NCI-H446 treated with DMSO at 0.1 percent for 48 hours (cell line): Measurements from ENCODE around the gene UCK2.

Experiments
- DNase-seq: peaks from one replicate; lab custom pipeline; 2025; lab: John Stamatoyannopoulos, UW

The UCK2 gene

DNA sequence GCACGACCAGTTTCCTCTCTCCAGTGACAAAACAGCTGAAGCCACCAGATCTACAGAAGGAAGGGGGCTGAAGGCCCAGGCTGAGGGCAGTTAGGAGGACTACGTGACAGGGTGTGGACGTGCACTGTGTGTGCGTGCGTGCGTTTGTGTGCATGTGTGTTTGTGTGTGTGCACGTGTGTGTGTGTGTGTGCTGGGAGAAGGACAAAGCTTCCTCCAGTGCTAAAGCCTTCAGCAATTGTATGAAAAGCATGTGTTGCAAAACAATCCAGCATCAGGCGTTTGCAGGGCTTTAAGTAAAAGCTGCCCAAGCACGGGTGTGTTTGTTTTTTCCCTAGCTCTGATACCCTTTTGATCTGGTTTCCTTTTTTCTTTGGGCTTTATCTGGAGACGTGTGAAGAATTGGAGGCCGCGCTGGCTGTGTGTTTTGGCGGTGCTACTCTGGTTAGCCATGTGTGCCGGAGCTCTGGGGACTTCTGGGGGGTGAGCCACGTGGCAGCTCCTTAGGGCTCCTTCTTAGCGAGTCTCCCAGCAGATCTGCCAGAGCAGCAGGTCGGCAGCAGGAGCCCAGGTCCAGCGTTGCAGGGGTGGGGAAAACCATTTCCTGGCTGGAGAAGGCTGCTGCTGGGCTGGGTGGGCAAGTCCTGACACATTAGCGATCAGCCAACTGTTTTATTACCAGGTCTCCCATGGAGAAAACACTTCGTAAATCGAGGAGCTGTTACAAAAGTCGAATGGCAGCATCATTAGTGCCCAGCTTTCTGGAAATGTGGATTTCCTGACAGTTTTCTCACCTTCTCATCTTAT, 73.4 kb downstream of the UCK2 start:
- peak; percentile 65 for DNase-seq

DNA sequence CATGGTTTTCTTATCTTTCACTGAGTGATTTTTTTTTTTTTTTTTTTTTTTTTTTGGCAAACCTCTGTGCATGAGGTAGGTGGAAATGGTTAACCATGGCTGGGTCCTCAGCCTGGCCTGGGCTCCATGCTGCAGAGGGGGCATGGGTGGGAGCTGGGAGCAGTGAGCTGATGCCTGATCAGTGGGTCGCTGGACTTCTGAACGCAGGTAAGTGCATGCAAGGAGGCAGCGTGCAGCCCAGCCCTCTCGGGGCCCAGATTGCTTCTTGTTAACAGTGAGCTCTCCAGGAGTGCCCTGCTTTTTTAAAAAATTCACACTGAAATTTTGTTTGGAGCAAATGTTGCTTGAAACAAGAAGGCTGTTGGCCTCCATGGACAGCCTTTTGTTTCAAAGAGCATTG, 75.2 kb downstream of the UCK2 start:
- DNase-seq = no peak

DNA sequence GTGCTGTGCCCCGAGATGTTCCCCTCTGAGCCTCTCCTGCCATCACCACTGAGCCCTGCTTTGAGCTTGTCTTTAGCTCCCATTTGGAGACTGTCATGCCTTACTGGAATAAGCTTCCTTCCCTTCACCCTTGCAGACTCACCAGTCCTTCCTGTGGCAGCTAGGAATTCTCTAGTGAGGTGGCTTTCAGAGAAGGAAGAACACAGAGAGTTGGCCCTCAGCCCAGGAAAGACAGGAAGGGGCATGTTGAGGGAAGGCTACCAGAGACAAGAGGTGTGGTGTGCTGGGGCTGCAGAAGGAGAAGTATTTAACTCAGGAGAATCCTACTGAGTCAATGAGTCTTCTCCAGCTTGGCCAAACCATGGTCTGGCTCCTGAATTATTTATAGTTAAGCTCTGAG, 76.3 kb downstream of the UCK2 start:
- peak; percentile 20 for DNase-seq

DNA sequence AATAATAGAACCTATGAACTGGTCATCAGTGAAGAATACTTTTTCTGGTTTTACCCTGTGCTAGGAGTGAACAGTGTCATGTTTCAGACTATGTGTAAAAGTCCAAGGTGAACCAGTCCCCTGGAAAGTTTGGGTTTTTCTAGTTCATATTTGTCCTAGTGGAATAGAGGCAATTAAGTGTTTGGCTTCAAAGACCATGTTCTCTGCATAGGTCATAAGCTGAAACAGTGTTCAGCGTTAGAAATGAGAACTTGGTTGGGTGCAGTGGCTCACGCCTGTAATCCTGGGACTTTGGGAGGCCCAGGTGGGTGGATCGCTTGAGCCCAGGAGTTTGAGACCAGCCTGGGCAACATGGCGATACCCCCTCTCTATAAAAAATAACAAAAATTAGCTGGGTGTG, 77.5 kb downstream of the UCK2 start:
- no peak for DNase-seq

DNA sequence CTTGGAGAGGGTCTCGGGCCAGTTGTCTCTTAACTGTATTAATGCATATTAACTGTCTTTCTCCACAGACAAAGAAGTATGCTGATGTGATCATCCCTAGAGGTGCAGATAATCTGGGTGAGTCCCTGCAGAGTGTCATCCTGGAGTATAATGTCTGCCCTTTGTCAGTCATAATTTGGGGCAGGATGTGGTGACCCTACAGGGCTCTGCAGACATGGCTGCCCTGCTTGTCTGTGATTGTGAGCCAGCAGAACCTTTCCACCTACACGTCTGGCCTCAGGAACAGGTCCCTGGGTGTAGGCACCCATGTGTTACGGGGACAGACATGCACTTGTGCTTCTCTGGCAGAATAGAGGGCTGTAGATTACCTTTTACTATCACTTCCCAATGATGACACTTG, 78.4 kb downstream of the UCK2 start:
- no peak for DNase-seq

DNA sequence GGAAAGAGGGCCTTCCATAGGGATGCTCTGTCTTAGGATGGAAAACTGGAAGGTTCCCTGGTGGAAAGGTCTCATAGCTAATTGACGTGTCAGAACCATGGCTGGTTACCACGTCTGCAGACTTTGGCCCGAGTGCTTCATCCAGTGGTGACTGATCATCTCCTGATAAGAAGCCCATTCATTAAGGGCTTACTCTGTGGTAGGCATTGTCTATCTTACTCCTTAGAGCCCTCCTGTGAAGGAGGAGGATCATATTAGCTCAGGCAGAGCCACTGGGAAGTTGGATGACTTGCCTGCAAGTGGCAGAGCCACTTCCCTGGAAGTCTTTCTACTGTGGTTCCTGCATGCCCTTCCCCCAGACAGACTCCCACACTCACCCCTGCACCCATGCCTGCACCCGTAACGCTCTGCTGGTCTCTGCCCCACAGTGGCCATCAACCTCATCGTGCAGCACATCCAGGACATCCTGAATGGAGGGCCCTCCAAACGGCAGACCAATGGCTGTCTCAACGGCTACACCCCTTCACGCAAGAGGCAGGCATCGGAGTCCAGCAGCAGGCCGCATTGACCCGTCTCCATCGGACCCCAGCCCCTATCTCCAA, 79.9 kb downstream of the UCK2 start:
- DNase-seq = no peak

DNA sequence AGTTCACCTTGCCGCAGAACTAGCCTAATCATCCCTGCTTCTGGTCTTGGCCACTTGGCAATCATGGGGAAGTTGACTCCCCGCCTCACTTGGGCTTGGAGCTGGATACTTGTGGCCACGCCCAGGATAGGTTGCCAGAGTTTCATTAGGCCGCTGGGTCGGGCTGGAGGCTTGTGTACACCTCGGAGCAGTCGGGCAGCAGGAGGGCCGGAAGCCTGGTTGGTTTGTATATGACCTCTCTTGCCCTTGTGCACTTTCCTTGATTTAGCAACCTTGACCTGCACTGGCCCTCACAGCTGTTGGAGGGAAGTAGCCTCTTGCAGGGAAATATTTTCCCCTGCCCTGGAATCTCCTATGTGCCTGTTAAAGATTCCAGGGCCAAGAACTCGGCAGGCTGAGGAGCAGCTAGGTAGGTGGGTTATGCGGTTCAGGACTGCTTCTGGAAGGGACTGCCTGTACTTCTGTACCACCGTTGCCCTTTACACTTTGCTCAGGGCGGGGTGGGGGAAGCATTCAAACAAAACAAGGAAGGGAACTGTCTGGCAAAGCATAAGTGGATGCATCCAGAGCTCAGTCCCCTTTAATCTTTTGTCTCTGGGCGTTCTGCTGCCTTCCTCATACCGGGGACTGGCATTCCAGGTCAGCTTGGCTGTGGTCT, 83.5 kb downstream of the UCK2 start:
- no peak for DNase-seq

DNA sequence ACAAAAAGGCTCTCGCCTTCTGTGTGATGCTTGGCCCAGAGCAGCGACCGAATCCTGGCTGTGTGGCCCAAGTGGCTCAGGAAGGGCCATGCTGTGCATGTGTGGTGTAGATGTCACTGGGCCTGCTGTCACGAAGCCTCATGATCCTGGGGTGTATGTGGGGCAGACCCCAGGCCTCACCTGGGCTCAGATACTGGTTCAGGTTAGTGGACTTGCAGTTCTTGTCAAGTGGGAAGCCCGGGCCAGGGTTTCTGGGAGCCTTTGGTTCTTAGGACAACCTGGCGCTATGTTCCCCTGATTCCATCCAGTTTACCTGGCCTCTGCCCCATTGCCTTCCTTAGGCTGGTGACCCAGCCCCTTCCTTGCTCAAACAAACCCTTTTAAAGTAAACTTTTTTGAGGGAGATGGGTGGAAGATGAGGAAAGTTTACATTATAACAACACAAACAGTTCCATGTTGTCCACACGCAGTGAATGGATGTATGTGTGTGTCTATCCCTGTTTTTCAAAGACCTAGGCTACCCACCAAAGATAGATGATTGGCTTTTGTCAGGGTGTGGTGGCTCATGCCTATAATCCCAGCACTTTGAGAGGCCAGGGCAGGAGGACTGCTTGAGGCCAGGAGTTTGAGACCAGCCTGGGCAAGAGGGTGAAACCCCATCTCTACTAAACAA, 84.3 kb downstream of the UCK2 start:
- no peak for DNase-seq

DNA sequence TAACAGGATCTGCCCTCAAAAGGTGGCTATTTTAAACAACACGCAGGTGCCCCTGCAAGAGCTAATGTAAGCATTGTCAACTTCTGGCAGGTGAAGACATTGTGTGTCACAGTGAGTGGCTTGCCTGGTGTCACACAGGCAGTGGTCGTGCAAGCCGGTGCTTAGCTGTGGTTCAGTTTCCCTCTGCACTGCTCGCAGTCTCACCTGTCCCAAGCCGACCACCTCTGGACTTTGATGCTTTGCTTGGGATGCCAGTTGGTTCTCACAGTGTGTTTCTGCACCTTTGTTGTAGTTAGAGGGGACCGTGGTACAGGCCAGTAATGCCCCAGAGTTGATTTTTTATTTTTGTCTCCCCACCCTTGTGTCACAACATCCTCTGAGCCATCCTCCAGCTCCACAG, 85.2 kb downstream of the UCK2 start:
- DNase-seq = no peak

DNA sequence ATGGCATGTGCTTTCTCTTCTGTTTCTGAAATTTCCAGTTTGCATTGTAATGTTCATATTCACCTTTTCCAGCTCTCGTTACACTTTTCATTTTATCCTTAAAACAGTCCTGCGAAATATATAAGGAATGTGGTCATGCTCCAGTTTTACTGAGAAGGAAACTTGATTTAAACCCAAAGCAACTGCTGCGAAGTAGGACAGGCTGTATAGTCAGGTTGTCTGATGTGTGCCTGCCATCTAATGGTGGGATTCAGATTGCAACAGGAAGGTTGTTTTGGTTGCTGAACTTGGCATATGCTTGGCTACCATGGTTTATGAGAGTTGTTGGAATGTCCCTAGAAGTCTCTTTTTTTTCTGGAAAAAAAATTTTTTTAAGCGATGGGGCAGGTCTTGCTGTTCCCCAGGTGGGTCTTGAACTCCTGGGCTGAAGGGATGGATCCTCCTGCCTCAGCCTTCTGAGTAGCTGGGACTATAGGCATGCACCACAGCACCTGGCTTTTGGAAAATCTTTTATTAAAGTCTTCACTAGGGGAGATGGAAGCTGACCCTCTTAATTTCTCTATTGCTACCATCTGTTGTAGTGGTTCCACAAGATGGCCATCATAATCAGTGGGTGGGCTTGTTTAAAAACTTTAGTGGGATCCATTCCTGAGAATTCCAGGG, 86.9 kb downstream of the UCK2 start:
- peak; percentile 48 for DNase-seq

DNA sequence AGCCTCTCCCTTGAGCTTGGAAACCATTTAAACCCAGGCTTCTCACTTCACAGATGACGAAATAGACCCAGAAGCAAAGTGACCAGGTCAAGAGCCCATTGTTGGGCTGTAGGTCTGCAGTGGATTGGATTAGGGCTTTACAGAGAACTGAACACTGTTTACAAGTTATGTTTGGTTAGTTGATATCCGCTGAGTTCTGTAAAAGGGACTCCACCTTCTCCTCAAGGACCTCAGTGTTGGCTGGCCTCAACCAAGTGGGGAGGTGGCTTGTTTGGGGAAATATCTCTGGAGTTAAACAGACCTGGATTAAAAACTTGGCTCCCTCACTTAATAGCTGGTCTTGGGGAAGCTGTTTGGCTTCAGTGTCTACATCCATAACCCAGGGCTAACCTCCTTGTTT, 88.1 kb downstream of the UCK2 start:
- no peak for DNase-seq

DNA sequence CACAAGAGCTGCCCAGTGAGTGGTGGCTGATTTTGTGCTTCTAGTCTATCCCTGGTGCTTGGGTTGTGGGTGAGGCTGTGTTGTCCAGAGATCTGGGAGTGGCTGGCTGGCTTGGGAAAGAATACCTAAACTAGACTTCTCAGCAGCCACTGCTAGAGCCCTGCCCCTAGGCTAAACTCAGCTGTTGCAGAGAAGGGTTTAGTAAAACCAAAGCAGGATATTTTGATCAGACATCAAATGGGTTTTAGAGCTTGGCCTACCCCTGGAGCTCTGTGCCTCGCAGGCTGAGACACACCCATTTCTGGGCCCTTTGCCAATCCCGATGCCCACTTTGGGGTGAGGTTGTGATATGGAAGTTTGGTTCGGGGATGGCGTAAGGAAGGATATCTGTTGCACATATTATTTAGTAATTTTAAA, 88.5 kb downstream of the UCK2 start:
- DNase-seq = no peak

DNA sequence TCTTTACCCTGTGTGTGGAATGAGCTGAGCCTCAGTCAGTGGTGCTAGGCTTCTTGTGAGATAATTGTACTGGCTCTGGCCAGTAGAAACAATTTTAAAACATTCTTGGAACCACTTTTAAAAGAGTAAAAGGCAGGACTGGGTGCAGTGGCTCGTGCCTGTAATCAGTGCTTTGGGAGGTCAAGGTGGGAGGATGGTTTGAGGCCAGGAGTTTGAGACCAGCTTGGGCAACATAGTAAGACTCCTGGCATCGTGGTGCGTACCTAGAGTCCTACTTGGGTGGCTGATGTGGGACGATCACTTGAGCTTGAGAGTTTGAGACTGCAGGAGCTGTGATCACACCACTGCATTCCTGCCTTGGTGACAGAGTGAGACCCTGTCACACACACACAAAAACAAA, 89.8 kb downstream of the UCK2 start:
- no peak for DNase-seq

DNA sequence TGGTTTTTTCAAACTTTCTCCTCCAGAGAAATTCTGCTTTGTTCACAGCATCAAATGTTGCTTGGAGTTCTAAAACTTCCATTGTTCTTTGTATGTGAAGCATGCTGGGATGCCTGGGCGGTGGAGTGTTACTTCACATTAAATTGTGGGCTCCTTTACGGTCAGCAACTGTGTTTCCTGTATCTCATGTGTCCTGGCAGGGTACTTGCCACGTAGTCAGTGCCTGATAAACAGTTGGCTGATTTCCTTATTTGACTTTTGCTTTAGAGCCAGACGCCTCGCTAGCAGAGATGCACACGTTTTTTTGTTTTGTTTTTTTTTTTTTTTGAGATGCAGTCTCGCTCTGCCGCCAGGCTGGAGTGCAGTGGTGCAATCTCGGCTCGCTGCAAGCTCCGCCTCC, 96.7 kb downstream of the UCK2 start:
- no peak for DNase-seq

DNA sequence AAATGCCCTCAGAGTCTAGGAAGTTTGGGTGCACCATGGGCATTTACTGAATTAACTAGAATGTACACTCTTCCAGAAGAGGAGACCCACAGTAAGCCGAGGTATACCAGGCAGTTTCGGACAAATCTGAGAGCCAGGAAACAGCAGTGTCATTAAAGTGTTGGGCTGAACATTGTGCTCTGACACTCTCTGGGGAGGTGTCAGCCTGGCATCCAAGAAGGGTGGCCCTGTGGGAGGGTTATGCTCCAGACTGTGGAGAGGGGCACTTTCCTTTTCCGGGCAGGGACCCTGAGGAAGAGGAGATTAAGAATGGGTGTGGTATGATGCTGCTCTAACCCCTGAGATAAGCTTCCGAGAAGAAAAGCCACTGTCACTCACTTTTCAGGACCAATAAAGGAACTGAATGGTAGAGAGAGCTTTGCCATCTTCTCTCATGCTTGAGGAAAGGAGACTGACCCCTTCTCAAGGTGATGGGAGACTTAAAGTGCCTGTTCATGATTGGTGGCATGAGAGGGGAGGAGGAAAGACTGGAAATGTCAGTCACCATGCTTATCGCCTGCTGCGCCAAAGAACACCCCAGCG, 98.2 kb downstream of the UCK2 start:
- DNase-seq = no peak

DNA sequence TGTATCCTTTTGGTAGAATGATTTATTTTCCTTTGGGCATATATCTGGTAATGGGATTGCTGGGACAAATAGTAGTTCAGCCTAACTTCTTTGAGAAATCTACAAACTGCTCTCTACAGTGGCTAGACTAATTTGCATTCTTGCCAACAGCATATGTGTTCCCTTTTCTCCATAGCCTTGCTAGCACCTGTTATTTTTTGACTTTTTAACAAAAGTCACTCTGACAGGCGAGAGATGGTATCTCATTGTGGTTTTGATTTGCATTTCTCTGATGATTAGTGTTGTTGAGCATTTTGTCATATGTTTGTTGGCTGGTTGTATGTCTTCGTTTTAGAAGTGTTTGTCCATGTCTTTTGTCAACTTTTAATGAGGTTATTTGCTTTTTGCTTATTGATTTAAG, 99.8 kb downstream of the UCK2 start:
- no peak for DNase-seq

DNA sequence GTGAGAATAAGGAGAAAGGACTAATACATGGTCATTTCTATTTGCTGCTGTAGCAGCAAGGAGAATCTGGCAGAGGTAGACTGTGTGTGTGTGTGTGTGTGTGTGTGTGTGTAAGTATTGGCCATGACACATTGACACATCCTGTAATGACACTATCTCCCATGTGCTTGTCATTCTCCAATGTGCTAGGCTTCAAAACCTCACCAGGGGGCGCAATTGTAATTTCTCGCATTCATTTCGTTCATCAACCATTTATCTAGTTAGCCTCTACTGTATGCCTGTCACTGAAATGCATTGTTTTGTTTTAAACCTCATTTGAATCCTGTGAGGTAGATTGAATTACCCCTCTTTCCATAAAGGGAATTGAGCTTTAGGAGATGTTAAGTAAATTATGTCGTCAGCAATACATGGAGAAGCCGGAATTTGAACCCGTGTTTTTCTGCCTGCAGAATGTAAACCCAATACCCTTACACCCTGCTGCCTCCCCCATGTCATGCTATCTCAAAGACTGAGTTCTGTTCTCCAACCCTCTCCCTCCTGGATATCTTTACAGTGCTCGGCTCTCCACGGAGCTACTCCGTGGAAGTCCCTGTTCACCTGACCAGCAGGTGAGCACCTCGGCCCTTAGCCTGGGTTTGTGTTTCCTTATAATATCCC, 100.8 kb downstream of the UCK2 start:
- DNase-seq = peak; percentile 16

DNA sequence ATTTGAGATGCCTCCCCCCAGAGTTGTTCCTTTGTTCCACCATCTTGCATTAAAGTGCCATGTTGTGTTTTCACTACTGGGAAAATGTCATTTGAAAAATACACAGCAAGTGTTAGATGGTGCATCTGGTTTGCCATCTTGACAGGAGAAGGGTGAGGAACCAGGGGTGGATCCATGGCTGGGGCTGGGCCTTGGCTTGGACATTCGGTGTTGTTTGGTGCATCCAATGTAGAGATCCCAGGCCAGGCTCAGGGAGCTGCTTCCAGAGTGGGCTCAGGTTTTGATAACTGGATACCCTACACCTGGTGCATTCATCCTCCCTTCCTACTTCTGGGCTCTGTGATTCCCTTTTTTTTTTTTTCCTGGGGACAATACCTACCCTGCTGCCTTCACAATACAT, 103.5 kb downstream of the UCK2 start:
- no peak for DNase-seq

DNA sequence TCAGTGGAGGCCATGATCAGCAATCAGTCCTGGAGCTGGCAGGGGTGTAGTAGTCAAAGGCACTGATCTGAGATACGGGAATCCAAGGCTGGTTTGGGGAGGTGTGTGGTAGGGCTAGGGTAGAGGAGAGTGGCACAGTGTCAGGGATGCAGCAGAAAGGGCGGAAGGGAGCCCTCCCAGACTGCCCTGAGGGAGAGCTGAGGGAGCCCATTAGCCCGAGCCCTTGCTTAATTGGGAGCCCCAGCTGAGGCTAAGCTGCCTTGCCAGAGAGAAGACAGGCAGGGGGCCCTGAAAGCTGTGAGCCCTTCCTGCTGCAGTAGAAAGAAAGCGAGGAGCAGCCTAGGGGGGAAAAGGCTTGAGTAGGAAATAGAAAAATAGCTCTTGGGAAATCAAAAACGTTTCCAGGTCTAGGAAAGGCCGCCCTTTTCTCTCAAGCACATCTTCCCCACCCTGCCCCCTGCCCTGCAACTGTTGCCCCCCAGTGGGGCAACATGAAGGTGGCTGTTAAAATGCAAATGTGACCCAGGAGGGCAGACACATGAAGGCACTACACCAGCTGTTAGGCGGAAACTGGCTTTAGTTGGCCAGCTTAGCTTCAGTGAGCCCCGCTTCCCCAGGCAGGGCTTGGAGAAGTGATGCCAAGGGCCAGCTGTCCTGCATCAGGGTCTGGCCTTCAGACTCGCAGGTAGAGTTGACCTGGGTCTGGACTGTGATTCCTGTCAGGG, 106.2 kb downstream of the UCK2 start:
- no peak for DNase-seq

DNA sequence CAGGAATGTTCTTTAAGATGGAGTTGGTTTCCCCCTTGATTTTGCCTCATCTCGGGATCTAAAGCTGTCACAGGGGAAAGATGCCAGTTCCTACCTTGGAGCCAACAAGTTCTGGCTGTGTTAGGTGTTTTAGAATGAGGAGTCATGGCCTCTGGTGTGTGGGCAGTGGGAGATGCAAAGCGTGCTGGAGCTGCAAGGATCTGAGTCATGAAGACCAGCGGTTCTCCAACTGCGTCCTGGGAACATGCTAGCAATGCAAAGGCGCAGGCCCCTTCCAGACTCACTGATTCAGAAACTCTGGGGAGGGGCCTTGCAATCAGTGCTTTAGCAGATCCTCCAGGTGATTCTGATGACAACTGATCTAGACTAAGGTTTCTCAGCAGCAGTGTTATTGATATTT, 109.1 kb downstream of the UCK2 start:
- DNase-seq = no peak

DNA sequence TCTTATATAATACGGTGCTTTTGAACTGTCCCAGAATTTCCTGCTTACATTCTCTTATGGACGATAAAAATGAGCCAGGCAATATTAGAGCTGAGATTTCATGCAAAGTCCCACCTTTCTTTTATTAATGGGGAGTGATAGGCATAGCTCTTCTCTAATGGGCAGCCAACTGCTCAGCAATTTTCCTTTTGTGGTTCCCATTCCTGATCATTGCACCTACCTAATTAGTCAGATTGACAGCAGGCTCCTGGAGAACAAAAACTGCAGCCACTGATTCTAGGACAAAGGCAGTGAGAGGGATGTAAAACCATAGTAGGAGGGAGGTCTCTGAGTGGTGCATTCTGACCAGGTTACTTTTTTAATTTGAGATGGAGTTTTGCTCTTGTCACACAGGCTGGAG, 110.4 kb downstream of the UCK2 start:
- no peak for DNase-seq
